Trophoblast cell (in vitro differentiated cells and primary cell): Measurements from ENCODE around the gene MPV17L.
"Not testable (repeated sequence)": the region's sequence is repeated elsewhere in the genome, so short reads cannot be mapped to it uniquely, and the experiment has no call there.

Experiments used
- DNase-seq, 2 donors: peaks; one replicate each; pipeline ENCODE4 v3.0.0-alpha.2; 2016
- H2AFZ ChIP-seq: 2 replicates; pipeline ENCODE4 v1.6.1; 2013; ENCODE audit warnings: low read length, moderate library complexity, mild to moderate bottlenecking; ENCODE audit not compliant: insufficient read depth, poor library complexity
- H2AK5ac ChIP-seq: 2 replicates; pipeline ENCODE4 v1.6.1; 2013; ENCODE audit warnings: mild to moderate bottlenecking, low read length
- H2BK120ac ChIP-seq: 2 replicates; pipeline ENCODE4 v1.6.1; 2013; ENCODE audit warnings: low read length, mild to moderate bottlenecking, moderate library complexity; ENCODE audit not compliant: insufficient read depth, poor library complexity
- H2BK12ac ChIP-seq: 2 replicates; pipeline ENCODE4 v1.6.1; 2013; ENCODE audit warnings: mild to moderate bottlenecking, low read length, moderate library complexity
- H2BK5ac ChIP-seq: 2 replicates; pipeline ENCODE4 v1.6.1; 2013; ENCODE audit warnings: low read length, low read depth, moderate library complexity, mild to moderate bottlenecking; ENCODE audit not compliant: poor library complexity
- H3K14ac ChIP-seq: 2 replicates; pipeline ENCODE4 v1.6.1; 2013; ENCODE audit warnings: mild to moderate bottlenecking, low read length
- H3K18ac ChIP-seq: 2 replicates; pipeline ENCODE4 v1.6.1; 2013; ENCODE audit warnings: mild to moderate bottlenecking, low read length
- H3K23ac ChIP-seq: 2 replicates; pipeline ENCODE4 v1.6.1; 2013; ENCODE audit warnings: low read length
- H3K27ac ChIP-seq: 2 replicates; pipeline ENCODE4 v1.5.1; 2013; ENCODE audit warnings: low read depth, mild to moderate bottlenecking, inconsistent platforms, low read length, moderate library complexity
- H3K27me3 ChIP-seq: 2 replicates; pipeline ENCODE4 v1.6.1; 2013; ENCODE audit warnings: inconsistent platforms, mild to moderate bottlenecking, low read length, moderate library complexity; ENCODE audit not compliant: insufficient read depth
- H3K36me3 ChIP-seq, 2 experiments: 1 replicate in 1 of 2; 2 replicates in 1 of 2; pipeline ENCODE4 v1.6.1; 2013; ENCODE audit warnings: low read length in 2 of 2, mild to moderate bottlenecking in 2 of 2, moderate library complexity in 1 of 2; ENCODE audit not compliant: insufficient read depth in 2 of 2, control insufficient read depth in 1 of 2
- H3K4ac ChIP-seq: 2 replicates; pipeline ENCODE4 v1.6.1; 2013; ENCODE audit warnings: low read depth, mild to moderate bottlenecking, low read length, moderate library complexity
- H3K4me1 ChIP-seq, 2 experiments: 1 replicate in 1 of 2; 2 replicates in 1 of 2; pipeline ENCODE4 v1.6.1; 2013; ENCODE audit warnings: low read length in 2 of 2, mild to moderate bottlenecking in 2 of 2, moderate library complexity in 1 of 2; ENCODE audit not compliant: insufficient read depth in 2 of 2, control insufficient read depth in 1 of 2
- H3K4me2 ChIP-seq: 2 replicates; pipeline ENCODE4 v1.6.1; 2013; ENCODE audit warnings: inconsistent platforms, mild to moderate bottlenecking, low read length, moderate library complexity
- H3K4me3 ChIP-seq: 2 replicates; pipeline ENCODE4 v1.5.1; 2013; ENCODE audit warnings: mild to moderate bottlenecking, low read depth, low read length, inconsistent platforms
- H3K79me1 ChIP-seq: one replicate; pipeline ENCODE4 v1.6.1; 2013; ENCODE audit warnings: low read length
- H3K79me2 ChIP-seq: 2 replicates; pipeline ENCODE4 v1.6.1; 2013; ENCODE audit warnings: low read length, mild to moderate bottlenecking; ENCODE audit not compliant: control insufficient read depth, insufficient read depth, poor library complexity
- H3K9ac ChIP-seq: 2 replicates; pipeline ENCODE4 v1.6.1; 2013; ENCODE audit warnings: mild to moderate bottlenecking, low read length
- H3K9me3 ChIP-seq: 2 replicates; pipeline ENCODE4 v1.6.1; 2013; ENCODE audit warnings: low read depth, mild to moderate bottlenecking, control low read depth, inconsistent platforms, low read length; ENCODE audit not compliant: insufficient read depth
- H4K12ac ChIP-seq: 2 replicates; pipeline ENCODE4 v1.6.1; 2013; ENCODE audit warnings: low read depth, mild to moderate bottlenecking, low read length, moderate library complexity
- H4K8ac ChIP-seq: 2 replicates; pipeline ENCODE4 v1.6.1; 2013; ENCODE audit warnings: low read depth, mild to moderate bottlenecking, low read length, moderate library complexity
- H4K91ac ChIP-seq: one replicate; pipeline ENCODE4 v1.6.1; 2013; ENCODE audit warnings: low read depth, mild to moderate bottlenecking, low read length, moderate library complexity
- WGBS: extraction: QIAGEN DNeasy Blood & Tissue Kit; methylation state at CpG from one replicate; pipeline ENCODE4 v1.1.7; 2013; ENCODE audit warnings: missing lambda C conversion rate; ENCODE audit not compliant: insufficient read length, insufficient coverage; ENCODE audit errors: extremely low coverage; 5-methylcytosine and 5-hydroxymethylcytosine counted together

Gene MPV17L

DNA sequence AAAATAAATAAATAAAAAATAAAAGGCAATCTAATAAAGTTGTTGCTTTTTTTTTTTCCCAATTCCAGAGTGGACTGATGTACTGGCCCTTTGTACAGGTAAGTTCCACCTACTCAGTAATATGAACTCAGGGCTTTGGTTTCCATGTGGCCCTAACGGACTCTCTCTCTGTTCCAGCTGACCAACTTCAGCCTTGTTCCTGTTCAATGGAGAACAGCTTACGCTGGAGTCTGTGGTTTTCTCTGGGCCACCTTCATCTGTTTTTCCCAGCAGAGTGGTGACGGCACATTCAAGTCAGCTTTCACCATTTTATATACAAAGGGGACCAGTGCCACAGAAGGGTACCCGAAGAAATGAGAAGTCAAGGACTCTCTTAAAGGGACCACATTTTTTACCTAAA is 12.2 kb downstream of the MPV17L start:
- H3K9ac ChIP-seq, H2BK120ac ChIP-seq, H3K27me3 ChIP-seq, H3K23ac ChIP-seq, H4K8ac ChIP-seq, H3K79me2 ChIP-seq, H2AK5ac ChIP-seq, DNase-seq, H3K18ac ChIP-seq, H3K36me3 ChIP-seq, H2AFZ ChIP-seq, H2BK5ac ChIP-seq, H2BK12ac ChIP-seq, H4K12ac ChIP-seq, H3K4me1 ChIP-seq, H4K91ac ChIP-seq, H3K14ac ChIP-seq, H3K79me1 ChIP-seq, H3K4ac ChIP-seq, H3K27ac ChIP-seq, H3K9me3 ChIP-seq, H3K4me2 ChIP-seq, H3K4me3 ChIP-seq: not testable (repeated sequence)
- WGBS, result no CpG with 5 or more reads among the region's 4 CpGs

- not testable (repeated sequence) for H4K8ac ChIP-seq, H3K4me3 ChIP-seq, H4K91ac ChIP-seq, H3K14ac ChIP-seq, H2BK12ac ChIP-seq, H3K4ac ChIP-seq, H3K4me1 ChIP-seq, H3K4me2 ChIP-seq, H3K27me3 ChIP-seq, H3K9ac ChIP-seq, H3K9me3 ChIP-seq, H2AK5ac ChIP-seq, H3K23ac ChIP-seq, H2BK120ac ChIP-seq, H3K18ac ChIP-seq, H3K79me1 ChIP-seq, H3K36me3 ChIP-seq, DNase-seq, H4K12ac ChIP-seq, H2AFZ ChIP-seq, H3K27ac ChIP-seq, H2BK5ac ChIP-seq, H3K79me2 ChIP-seq
- WGBS, result no CpG with 5 or more reads among the region's 6 CpGs
These were observed 13.9 kb downstream of the MPV17L start for GRCh38 chr16:15409476-15409875.

DNA sequence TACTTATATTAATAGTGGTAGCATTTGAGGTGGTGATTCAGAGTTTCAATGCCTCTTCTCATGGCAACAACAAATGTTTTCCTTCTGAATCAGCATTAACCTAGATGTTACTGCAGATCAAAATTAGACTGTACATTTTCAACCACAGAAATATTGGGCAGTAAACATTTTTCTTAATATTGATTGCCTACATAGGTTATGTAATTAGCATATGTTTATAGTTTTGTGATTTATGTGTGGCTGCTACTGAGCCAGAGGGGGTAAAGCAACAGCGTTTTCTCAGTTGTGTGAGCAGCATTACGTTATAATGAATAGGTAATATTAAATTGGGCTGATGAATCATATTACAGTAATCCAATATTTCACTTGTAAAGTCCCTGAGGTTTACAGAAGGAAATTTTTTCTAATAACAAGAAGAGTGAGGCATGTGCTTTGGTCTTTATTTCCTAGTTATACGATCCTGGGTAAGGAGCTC is 20.0 kb downstream of the MPV17L start:
- Histone ChIP-seq H2AK5ac (no peak overlapping the region), H4K91ac (no peak overlapping the region), H3K4me2 (no peak overlapping the region), H3K9me3 (no peaks in the 10 kb centered on the region), H2AFZ (no peak overlapping the region), H3K4me1 (no peaks in the 10 kb centered on the region), H2BK12ac (no peak overlapping the region), H3K4me3 (no peak overlapping the region), H3K27ac (no peak overlapping the region), H4K12ac (no peak overlapping the region), H3K4ac (no peak overlapping the region), H3K27me3 (no peaks in the 10 kb centered on the region), H2BK120ac (no peak overlapping the region), H3K14ac (no peak overlapping the region), H3K36me3 (no peaks in the 10 kb centered on the region), H4K8ac (no peak overlapping the region), H3K9ac (no peak overlapping the region), H3K18ac (no peak overlapping the region), H2BK5ac (no peak overlapping the region), H3K79me2 (no peaks in the 10 kb centered on the region), H3K23ac (no peak overlapping the region), H3K79me1 (no peaks in the 10 kb centered on the region)
- peak in 1 of 2 donors; percentile 27 for DNase-seq
- no CpG with 5 or more reads among the region's 3 CpGs for WGBS

- H3K27ac ChIP-seq, result no peak overlapping the region
- H2BK120ac ChIP-seq, result no peak overlapping the region
- H2BK12ac ChIP-seq, result no peak overlapping the region
- no peaks in the 10 kb centered on the region for H3K79me1 ChIP-seq
- no peaks in the 10 kb centered on the region for H3K79me2 ChIP-seq
- H3K36me3 ChIP-seq, result no peaks in the 10 kb centered on the region
- H2BK5ac ChIP-seq, result no peak overlapping the region
- no peak overlapping the region for H3K4me2 ChIP-seq
- H3K18ac ChIP-seq, result no peak overlapping the region
- WGBS, result no CpG with 5 or more reads among the region's 2 CpGs
- H3K4me3 ChIP-seq, result no peak overlapping the region
- no peak overlapping the region for H3K4ac ChIP-seq
- no peak overlapping the region for H4K91ac ChIP-seq
- no peaks in the 10 kb centered on the region for H3K27me3 ChIP-seq
- no peak overlapping the region for H3K9ac ChIP-seq
- no peak overlapping the region for H3K14ac ChIP-seq
- no peak overlapping the region for H2AFZ ChIP-seq
- H4K8ac ChIP-seq, result no peak overlapping the region
- H3K23ac ChIP-seq, result no peak overlapping the region
- no peak overlapping the region for H2AK5ac ChIP-seq
- DNase-seq, result no peak
- H4K12ac ChIP-seq, result no peak overlapping the region
- H3K9me3 ChIP-seq, result peaks cover 3% of the 10 kb centered on the region
- no peaks in the 10 kb centered on the region for H3K4me1 ChIP-seq
These were observed 21.6 kb downstream of the MPV17L start for GRCh38 chr16:15417197-15417596.
